Spleen (tissue), 11 donors: ENCODE measurements around the gene OGDHL. TPM values are rescaled to one million over a fixed set of nuclear protein-coding genes. Genes with fewer than 3 reads are reported as not detected.

Source experiments
- DNase-seq: peaks from one replicate; pipeline ENCODE4 v3.0.0-alpha.2; 2020
- H3K27ac ChIP-seq, 8 donors: fragments of 200-600 bp; sonication (generic) in 7 of 8; 1 replicate in 4 of 8; 2 replicates in 4 of 8; pipeline versions ENCODE4 v1.5.0 to v1.8.0; 2016 to 2021; ENCODE audit warnings: inconsistent platforms in 4 of 8, mild to moderate bottlenecking in 4 of 8, moderate library complexity in 1 of 8
- H3K27me3 ChIP-seq, 7 donors: fragments of 200-600 bp; sonication (generic) in 6 of 7; replicated peaks in 1 of 7; 1 replicate in 4 of 7; 2 replicates in 3 of 7; pipeline versions ENCODE4 v1.5.0 to v1.8.0; 2016 to 2021; ENCODE audit warnings: inconsistent platforms in 3 of 7, mild to moderate bottlenecking in 1 of 7
- H3K36me3 ChIP-seq, 6 donors: fragments of 200-600 bp; sonication (generic) in 5 of 6; 1 replicate in 4 of 6; 2 replicates in 2 of 6; pipeline versions ENCODE4 v1.5.0 to v1.8.0; 2016 to 2021; ENCODE audit warnings: inconsistent platforms in 2 of 6
- H3K4me1 ChIP-seq, 6 donors: fragments of 200-600 bp; sonication (generic) in 5 of 6; 1 replicate in 3 of 6; 2 replicates in 3 of 6; pipeline versions ENCODE4 v1.5.0 to v1.8.0; 2016 to 2021; ENCODE audit warnings: inconsistent platforms in 3 of 6
- H3K4me3 ChIP-seq, 8 donors: fragments of 200-600 bp; sonication (generic) in 7 of 8; 1 replicate in 4 of 8; 2 replicates in 4 of 8; pipeline versions ENCODE4 v1.5.0 to v1.8.0; 2016 to 2021; ENCODE audit warnings: inconsistent platforms in 4 of 8, mild to moderate bottlenecking in 4 of 8, moderate library complexity in 2 of 8
- H3K9me3 ChIP-seq, 8 donors: fragments of 200-600 bp; sonication (generic) in 7 of 8; 1 replicate in 4 of 8; 2 replicates in 4 of 8; pipeline versions ENCODE4 v1.5.0 to v1.8.0; 2016 to 2021; ENCODE audit warnings: inconsistent platforms in 4 of 8
- POLR2A ChIP-seq, 3 donors: fragments of 450-650 bp; IDR thresholded peaks; one replicate each; pipeline ENCODE4 v1.5.1; 2017; ENCODE audit warnings: antibody characterized with exemption in 3 of 3, mild to moderate bottlenecking in 1 of 3
- POLR2AphosphoS5 ChIP-seq, 3 donors: sonication (generic); formaldehyde crosslinking; IDR thresholded peaks; one replicate each; pipeline ENCODE4 v1.5.1; 2017; ENCODE audit warnings: antibody characterized with exemption in 3 of 3
- WGBS, 5 donors: extraction: QIAGEN DNeasy Blood & Tissue Kit in 3 of 5; methylation state at CpG; one replicate each; pipeline versions ENCODE4 v1.1.5 to v1.1.7; 2013 to 2018; 5-methylcytosine and 5-hydroxymethylcytosine counted together
- intact Hi-C: fragments of 100-400 bp; cut with DNase I; formaldehyde crosslinking; loops from one replicate; pipeline ENCODE4 v1.15.0; 2023; ENCODE audit warnings: low total_unique reads
- polyA plus RNA-seq, 3 donors: library from polyadenylated mRNA; stranded (reverse); fragments of 200-250 nt; gene quantifications; one replicate each; pipeline ENCODE4 v1.2.1, GENCODE V29; 2013
- total RNA-seq, 7 donors: library from RNA; depleted of rRNA in 3 of 7; stranded (reverse); fragments of >200 nt in 3 of 7; fragmentation: NEBNext Ultra II Directional in 4 of 7; extraction: Animal tissue kit (Norgen Biotek cat#: 25700) in 4 of 7; gene quantifications; one replicate each; pipeline versions ENCODE4 v1.1.0 to v1.2.1, GENCODE V29; 2016 to 2021
- TF ChIP-seq, protein P1 (sequence below), 11 experiments: fragments of 200-600 bp in 7 of 11; fragments of 450-650 bp in 4 of 11; sonication (generic) in 4 of 11; IDR thresholded peaks in 8 of 11; conservative IDR thresholded peaks in 3 of 11; 1 replicate in 7 of 11; 2 replicates in 4 of 11; pipeline versions ENCODE4 v1.4.0 to v1.8.0; 2016 to 2021; ENCODE audit warnings: antibody characterized with exemption in 11 of 11, inconsistent platforms in 4 of 11, mild to moderate bottlenecking in 1 of 11
- donor health status: healthy with polysubstance abuse.
- donor health status: DM: no; HTN: no; CAD: no; lungs with moderate emphysema.
- donor health status: DM: no; HTN: no; CAD: no.
- donor health status: Bipolar disorder and iron deficiency.
- donor health status: healthy.
- donor health status: DM: no; HTN: no; CAD: no.
- donor health status: DM: yes; HTN: yes; CAD: no.

The OGDHL gene
- total and polyA plus RNA-seq, 10 donors, result 0.09 to 1.6 (median 0.19) TPM; not detected in 2

DNA sequence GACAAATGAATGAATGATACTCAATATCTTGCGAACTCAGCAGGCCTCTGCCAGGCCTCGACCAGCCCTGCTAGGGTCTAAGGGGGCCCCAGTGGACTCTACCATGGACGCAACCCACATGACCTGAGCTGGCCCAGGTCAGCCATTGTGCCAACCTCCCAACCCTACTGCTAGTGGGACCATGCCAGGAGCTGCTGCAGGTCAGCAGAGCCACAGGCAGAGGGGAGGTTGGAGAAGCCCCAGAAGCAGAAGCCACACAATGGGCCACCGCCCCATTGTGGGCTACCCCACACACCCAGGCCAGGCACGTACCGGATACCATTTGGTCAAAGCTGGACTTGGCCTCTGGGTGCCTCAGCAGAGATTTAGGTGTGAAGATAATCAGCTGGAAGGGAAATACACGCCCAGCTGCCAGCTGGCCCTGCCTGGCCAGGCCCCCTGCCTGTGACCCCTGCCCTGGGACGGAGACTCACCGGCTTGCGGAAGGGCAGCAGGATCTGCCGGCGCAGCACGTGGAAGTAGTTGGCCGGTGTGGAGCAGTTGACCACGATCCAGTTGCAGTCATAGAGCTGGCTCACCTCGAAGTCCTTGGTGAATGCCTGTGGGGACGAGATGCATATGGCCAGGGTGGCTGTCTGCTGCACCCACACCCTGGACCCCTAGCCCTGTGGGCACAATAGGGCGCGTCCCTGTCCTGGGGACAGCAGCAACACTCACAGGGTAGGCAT, 24.5 kb downstream of the OGDHL start:
- TF ChIP-seq, protein P1, sequence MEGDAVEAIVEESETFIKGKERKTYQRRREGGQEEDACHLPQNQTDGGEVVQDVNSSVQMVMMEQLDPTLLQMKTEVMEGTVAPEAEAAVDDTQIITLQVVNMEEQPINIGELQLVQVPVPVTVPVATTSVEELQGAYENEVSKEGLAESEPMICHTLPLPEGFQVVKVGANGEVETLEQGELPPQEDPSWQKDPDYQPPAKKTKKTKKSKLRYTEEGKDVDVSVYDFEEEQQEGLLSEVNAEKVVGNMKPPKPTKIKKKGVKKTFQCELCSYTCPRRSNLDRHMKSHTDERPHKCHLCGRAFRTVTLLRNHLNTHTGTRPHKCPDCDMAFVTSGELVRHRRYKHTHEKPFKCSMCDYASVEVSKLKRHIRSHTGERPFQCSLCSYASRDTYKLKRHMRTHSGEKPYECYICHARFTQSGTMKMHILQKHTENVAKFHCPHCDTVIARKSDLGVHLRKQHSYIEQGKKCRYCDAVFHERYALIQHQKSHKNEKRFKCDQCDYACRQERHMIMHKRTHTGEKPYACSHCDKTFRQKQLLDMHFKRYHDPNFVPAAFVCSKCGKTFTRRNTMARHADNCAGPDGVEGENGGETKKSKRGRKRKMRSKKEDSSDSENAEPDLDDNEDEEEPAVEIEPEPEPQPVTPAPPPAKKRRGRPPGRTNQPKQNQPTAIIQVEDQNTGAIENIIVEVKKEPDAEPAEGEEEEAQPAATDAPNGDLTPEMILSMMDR (IDR thresholded peaks at IDR 0.05 in 8 of 11, conservative IDR thresholded peaks at IDR 0.05 in 3 of 11), result no peak
- no peak for TF ChIP-seq POLR2A (IDR thresholded peaks at IDR 0.05)
- TF ChIP-seq POLR2AphosphoS5 (IDR thresholded peaks at IDR 0.05), result no peak
- Histone ChIP-seq H3K36me3 (no peaks in the 10 kb centered on the region), H3K9me3 (no peaks in the 10 kb centered on the region), H3K4me3 (no peak overlapping the region), H3K4me1 (no peaks in the 10 kb centered on the region), H3K27me3 (no peaks in the 10 kb centered on the region), H3K27ac (no peak overlapping the region)
- intact Hi-C loops, result no loop called here
- WGBS, 5 donors, result 83 to 94% (median 88%) methylated on average over 17 to 19 of the region's 19 CpGs
- no peak for DNase-seq

DNA sequence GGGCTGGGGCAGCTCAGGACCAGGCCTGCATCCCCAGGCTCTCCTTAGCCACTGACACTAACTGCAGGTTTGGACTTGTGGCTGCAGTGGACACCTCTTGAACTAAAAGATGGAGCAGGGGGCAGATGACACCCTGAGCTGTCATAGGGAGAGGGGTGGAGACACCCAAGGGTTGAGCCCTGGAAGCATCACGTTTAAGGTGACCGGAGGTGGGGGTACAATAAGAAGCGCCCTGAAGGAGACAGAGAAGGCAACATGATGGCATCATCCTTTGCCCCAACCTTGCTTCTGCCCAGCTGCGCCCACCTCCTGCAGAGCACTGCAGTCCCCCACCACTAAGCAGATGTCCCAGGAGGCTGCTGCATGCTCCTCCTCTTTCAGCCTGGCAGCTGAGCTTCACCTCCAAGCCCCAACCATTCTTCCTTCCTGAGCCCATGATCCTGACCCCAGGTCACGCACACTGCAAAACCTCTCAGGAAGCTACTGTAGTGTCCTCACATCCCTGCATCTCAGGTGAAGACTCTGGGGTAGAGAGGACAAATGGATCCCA, 25.5 kb downstream of the OGDHL start:
- WGBS, 5 donors, result 77 to 91% (median 89%) methylated on average over 5 of the region's 5 CpGs
- H3K4me1 ChIP-seq, result no peaks in the 10 kb centered on the region
- H3K4me3 ChIP-seq, result no peak overlapping the region
- H3K9me3 ChIP-seq, result no peaks in the 10 kb centered on the region
- H3K27ac ChIP-seq, result no peak overlapping the region
- no peaks in the 10 kb centered on the region for H3K27me3 ChIP-seq
- TF ChIP-seq POLR2A (IDR thresholded peaks at IDR 0.05), result no peak
- no peak for TF ChIP-seq POLR2AphosphoS5 (IDR thresholded peaks at IDR 0.05)
- TF ChIP-seq, protein P1 (IDR thresholded peaks at IDR 0.05 in 8 of 11, conservative IDR thresholded peaks at IDR 0.05 in 3 of 11), result no peak
- intact Hi-C loops, result no loop called here
- no peak for DNase-seq
- no peaks in the 10 kb centered on the region for H3K36me3 ChIP-seq

DNA sequence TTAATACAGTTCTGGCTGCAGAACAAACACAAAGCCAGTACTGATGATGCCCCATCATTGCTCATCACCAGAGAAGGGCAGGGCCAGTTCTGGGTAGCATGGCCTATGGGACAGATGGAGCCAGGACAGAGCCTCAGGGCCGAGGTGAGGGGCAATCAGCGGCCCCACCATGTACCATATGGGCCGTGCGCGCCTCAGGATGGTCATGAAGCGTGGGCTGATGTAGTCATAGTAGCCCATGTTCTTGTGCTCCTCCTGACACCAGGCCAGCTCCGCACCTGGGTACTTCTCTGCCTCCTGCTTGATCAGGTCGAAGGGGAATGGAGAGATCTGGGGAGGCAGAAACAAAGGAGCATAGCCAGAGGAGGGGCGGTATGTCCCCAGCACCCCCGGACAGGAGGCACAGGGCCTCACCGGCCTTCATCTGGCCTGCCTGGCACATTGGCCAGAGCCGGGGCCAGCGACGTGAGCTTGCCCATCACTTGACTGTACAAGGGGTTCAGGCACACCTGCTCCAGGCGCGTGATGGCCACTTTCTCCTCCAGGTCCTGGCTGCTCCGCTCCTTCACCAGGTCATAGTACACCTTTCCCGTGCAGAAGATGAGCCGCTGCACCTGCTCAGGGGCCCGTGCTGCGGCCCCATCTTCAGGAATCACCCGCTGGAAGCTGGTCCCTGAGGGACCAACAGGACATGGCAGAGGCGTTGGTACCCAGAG, 26.1 kb downstream of the OGDHL start:
- Histone ChIP-seq H3K27me3 (no peaks in the 10 kb centered on the region), H3K36me3 (no peaks in the 10 kb centered on the region), H3K27ac (no peak overlapping the region), H3K4me3 (no peak overlapping the region), H3K9me3 (no peaks in the 10 kb centered on the region), H3K4me1 (no peaks in the 10 kb centered on the region)
- DNase-seq, result no peak
- intact Hi-C loops, result no loop called here
- TF ChIP-seq, protein P1 (IDR thresholded peaks at IDR 0.05 in 8 of 11, conservative IDR thresholded peaks at IDR 0.05 in 3 of 11), result no peak
- no peak for TF ChIP-seq POLR2AphosphoS5 (IDR thresholded peaks at IDR 0.05)
- no peak for TF ChIP-seq POLR2A (IDR thresholded peaks at IDR 0.05)
- 90 to 94% (median 93%) methylated on average over 13 to 23 of the region's 23 CpGs for WGBS, 5 donors

DNA sequence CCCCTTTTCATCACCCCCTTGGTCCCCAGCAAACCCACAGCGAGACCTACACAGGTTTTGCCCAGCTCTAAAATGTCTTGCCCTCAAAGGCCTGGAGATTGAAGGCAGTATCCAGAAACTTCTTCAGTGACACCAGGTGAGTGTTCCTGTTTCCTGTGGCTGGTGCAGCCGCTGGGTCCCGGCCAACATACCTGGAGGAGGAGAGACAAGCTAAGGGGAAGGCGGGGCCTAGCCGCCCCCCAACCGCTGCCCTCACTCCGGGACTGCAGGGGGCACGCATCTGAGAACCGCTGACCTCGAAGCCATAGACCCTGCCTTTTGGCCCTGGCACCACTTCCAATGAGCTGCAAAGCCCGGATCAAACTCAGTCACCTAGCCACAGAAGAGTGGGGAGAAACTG, 27.0 kb downstream of the OGDHL start:
- no peaks in the 10 kb centered on the region for H3K27me3 ChIP-seq

More for the DNA sequence above, 27.0 kb downstream of the OGDHL start:
- DNase-seq, result no peak
- Histone ChIP-seq H3K4me1 (no peaks in the 10 kb centered on the region), H3K36me3 (no peaks in the 10 kb centered on the region), H3K27ac (no peak overlapping the region), H3K4me3 (no peak overlapping the region), H3K9me3 (no peaks in the 10 kb centered on the region)
- intact Hi-C loops, result no loop called here
- 65 to 77% (median 69%) methylated on average over 10 to 11 of the region's 11 CpGs for WGBS, 5 donors
- TF ChIP-seq, protein P1 (IDR thresholded peaks at IDR 0.05 in 8 of 11, conservative IDR thresholded peaks at IDR 0.05 in 3 of 11), result no peak
- no peak for TF ChIP-seq POLR2A (IDR thresholded peaks at IDR 0.05)
- TF ChIP-seq POLR2AphosphoS5 (IDR thresholded peaks at IDR 0.05), result no peak
